GM18517 (cell line): ENCODE measurements around the gene GINS1.
"Not testable (repeated sequence)": the region's sequence is repeated elsewhere in the genome, so short reads cannot be mapped to it uniquely, and the experiment has no call there.

Experiments used
- ATAC-seq: cut with Tn5 transposase; IDR thresholded peaks from one replicate; pipeline ENCODE4 v1.9.1; 2021; ENCODE audit warnings: mild to moderate bottlenecking, moderate library complexity; ENCODE audit not compliant: unreplicated experiment

GINS1 gene

GRCh38 chr20:25389858-25390537 is 17.5 kb upstream of the GINS1 start:
- peak; percentile 26 for ATAC-seq

GRCh38 chr20:25390538-25391528 is 16.6 kb upstream of the GINS1 start, which contains the start of gene ABHD12:
TSS of gene ABHD12 (minus strand) at chr20:25390835. CDS start at chr20:25390703, 132 bp downstream.
- peak; percentile 84 for ATAC-seq

GRCh38 chr20:25394276-25394675 is 13.2 kb upstream of the GINS1 start:
- ATAC-seq = no peak

GRCh38 chr20:25394996-25395395 is 12.5 kb upstream of the GINS1 start:
- ATAC-seq = no peak

GRCh38 chr20:25397096-25397495 is 10.4 kb upstream of the GINS1 start:
- ATAC-seq = no peak

- ATAC-seq = no peak
Observed at GRCh38 chr20:25397821-25398220, 9.7 kb upstream of the GINS1 start.

- ATAC-seq = no peak
Observed at GRCh38 chr20:25398376-25399036, 9.0 kb upstream of the GINS1 start.

GRCh38 chr20:25399037-25399430 is 8.4 kb upstream of the GINS1 start:
- peak; percentile 71 for ATAC-seq

GRCh38 chr20:25400291-25400732 is 7.2 kb upstream of the GINS1 start:
- ATAC-seq = not testable (repeated sequence)

GRCh38 chr20:25402583-25402982 is 4.9 kb upstream of the GINS1 start:
- no peak for ATAC-seq

GRCh38 chr20:25408170-25408547 is 686 bp downstream of the GINS1 start:
- ATAC-seq = no peak

- no peak for ATAC-seq
Observed at GRCh38 chr20:25408890-25409289, 1.4 kb downstream of the GINS1 start.

- no peak for ATAC-seq
Observed at GRCh38 chr20:25418776-25419175, 11.3 kb downstream of the GINS1 start.

GRCh38 chr20:25421102-25421501 is 13.6 kb downstream of the GINS1 start:
- ATAC-seq = no peak

- ATAC-seq = no peak
Observed at GRCh38 chr20:25422032-25422431, 14.6 kb downstream of the GINS1 start.

- ATAC-seq = no peak
Observed at GRCh38 chr20:25424536-25424935, 17.1 kb downstream of the GINS1 start.

- no peak for ATAC-seq
Observed at GRCh38 chr20:25437153-25437581, 29.7 kb downstream of the GINS1 start.

- peak; percentile 70 for ATAC-seq
Observed at GRCh38 chr20:25439328-25439727, 31.9 kb downstream of the GINS1 start.

- ATAC-seq = no peak
Observed at GRCh38 chr20:25444556-25444955, 37.1 kb downstream of the GINS1 start.

GRCh38 chr20:25447671-25448070 is 40.2 kb downstream of the GINS1 start:
- no peak for ATAC-seq

GRCh38 chr20:25452333-25452732 is 44.9 kb downstream of the GINS1 start:
- ATAC-seq = no peak
